ENCODE data around the gene TMEM234.

GRCh38 chr1:32265846-32266245 is 43.7 kb upstream of the TMEM234 start:
- no peak for TF ChIP-seq CTCF (IDR thresholded peaks at IDR 0.05)
- no peak for TF ChIP-seq POLR2A (IDR thresholded peaks at IDR 0.05)
- no peak for TF ChIP-seq EP300 (IDR thresholded peaks at IDR 0.05)
